ENCODE data around the gene TMEM119. TPM values are rescaled to one million over a fixed set of nuclear protein-coding genes. Genes with fewer than 3 reads are reported as not detected.

TMEM119 gene
- total and polyA plus RNA-seq, 10 of the 15 experiments (the other 5 are each of a cell fraction or from before 2014, with no cell fraction given) = 0.11 to 0.44 (median 0.19) TPM; not detected in 5

DNA sequence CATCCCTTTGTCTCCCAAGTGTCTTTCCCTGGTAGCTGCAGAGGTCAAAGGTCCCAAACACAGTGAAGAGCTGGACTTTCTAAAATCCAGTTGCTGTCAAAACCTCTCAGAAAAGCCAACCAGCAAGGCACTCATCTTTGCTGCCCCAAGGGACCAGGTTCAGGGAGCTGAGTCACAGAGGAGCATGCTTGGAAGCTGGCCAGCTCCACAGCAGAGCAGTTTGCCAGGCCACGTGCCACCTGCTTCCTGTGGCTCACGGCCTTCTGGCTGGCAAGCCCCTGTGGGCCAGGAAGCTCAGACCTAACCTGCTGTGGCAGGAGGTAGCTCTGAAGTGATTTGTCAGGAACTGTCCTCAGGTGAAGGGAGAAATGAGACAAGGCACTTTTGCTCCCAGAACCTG, 31.9 kb downstream of the TMEM119 start (continued):
- TF ChIP-seq, protein P1, sequence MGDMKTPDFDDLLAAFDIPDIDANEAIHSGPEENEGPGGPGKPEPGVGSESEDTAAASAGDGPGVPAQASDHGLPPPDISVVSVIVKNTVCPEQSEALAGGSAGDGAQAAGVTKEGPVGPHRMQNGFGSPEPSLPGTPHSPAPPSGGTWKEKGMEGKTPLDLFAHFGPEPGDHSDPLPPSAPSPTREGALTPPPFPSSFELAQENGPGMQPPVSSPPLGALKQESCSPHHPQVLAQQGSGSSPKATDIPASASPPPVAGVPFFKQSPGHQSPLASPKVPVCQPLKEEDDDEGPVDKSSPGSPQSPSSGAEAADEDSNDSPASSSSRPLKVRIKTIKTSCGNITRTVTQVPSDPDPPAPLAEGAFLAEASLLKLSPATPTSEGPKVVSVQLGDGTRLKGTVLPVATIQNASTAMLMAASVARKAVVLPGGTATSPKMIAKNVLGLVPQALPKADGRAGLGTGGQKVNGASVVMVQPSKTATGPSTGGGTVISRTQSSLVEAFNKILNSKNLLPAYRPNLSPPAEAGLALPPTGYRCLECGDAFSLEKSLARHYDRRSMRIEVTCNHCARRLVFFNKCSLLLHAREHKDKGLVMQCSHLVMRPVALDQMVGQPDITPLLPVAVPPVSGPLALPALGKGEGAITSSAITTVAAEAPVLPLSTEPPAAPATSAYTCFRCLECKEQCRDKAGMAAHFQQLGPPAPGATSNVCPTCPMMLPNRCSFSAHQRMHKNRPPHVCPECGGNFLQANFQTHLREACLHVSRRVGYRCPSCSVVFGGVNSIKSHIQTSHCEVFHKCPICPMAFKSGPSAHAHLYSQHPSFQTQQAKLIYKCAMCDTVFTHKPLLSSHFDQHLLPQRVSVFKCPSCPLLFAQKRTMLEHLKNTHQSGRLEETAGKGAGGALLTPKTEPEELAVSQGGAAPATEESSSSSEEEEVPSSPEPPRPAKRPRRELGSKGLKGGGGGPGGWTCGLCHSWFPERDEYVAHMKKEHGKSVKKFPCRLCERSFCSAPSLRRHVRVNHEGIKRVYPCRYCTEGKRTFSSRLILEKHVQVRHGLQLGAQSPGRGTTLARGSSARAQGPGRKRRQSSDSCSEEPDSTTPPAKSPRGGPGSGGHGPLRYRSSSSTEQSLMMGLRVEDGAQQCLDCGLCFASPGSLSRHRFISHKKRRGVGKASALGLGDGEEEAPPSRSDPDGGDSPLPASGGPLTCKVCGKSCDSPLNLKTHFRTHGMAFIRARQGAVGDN (IDR thresholded peaks at IDR 0.05) = peak; percentile 100
- TF ChIP-seq NR2C1 (IDR thresholded peaks at IDR 0.05) (peak; percentile 56; the same call in 1 of the 2 replicates), BHLHE40 (IDR thresholded peaks at IDR 0.05; ENCODE audit: borderline replicate concordance in 1 of 2, low read depth in 2 of 2, low read length in 1 of 2) (peak; percentile 94 to 96), RELA (IDR thresholded peaks at IDR 0.05; ENCODE audit: borderline replicate concordance, partially characterized antibody) (peak; percentile 27), MEF2B (IDR thresholded peaks at IDR 0.05; ENCODE audit: partially characterized antibody, poor library complexity, severe bottlenecking) (peak; percentile 95), POLR2A (IDR thresholded peaks at IDR 0.05; ENCODE audit: low read depth, low read length) (peak; percentile 71), LARP7 (IDR thresholded peaks at IDR 0.05) (no peak), NR2F1 (conservative IDR thresholded peaks at IDR 0.05) (peak; percentile 91), RELB (IDR thresholded peaks at IDR 0.05; ENCODE audit: low read depth) (peak; percentile 37; the same call in 1 of the 2 replicates), TCF3 (IDR thresholded peaks at IDR 0.05; ENCODE audit: borderline replicate concordance, insufficient read depth, low read depth, low read length) (no peak), IKZF1 (conservative IDR thresholded peaks at IDR 0.05) (peak; percentile 88), CTCF (IDR thresholded peaks at IDR 0.05 in 2 of 3, conservative IDR thresholded peaks at IDR 0.05 in 1 of 3; ENCODE audit: control insufficient read depth in 2 of 3, extremely low read depth in 1 of 3, insufficient read depth in 1 of 3, low read depth in 3 of 3, low read length in 3 of 3) (no peak), TCF7 (IDR thresholded peaks at IDR 0.05; ENCODE audit: borderline replicate concordance) (no peak), EP300 (IDR thresholded peaks at IDR 0.05; ENCODE audit: borderline replicate concordance in 1 of 2, control insufficient read depth in 1 of 2, low read depth in 2 of 2, low read length in 2 of 2) (peak in 1 of 2 experiments; percentile 46; a peak in 2 of 4 replicates), GATAD2B (conservative IDR thresholded peaks at IDR 0.05; ENCODE audit: low read depth) (peak; percentile 81), BACH1 (IDR thresholded peaks at IDR 0.05; ENCODE audit: borderline replicate concordance) (0 out of 2 replicates have a peak, but pooled peaks have one; percentile 56), SMARCA5 (IDR thresholded peaks at IDR 0.05) (no peak), SRF (IDR thresholded peaks at IDR 0.05; ENCODE audit: low read depth in 2 of 2, low read length in 2 of 2) (no peak), BCL11A (IDR thresholded peaks at IDR 0.05; ENCODE audit: low read depth, low read length) (no peak), CHD2 (IDR thresholded peaks at IDR 0.05; ENCODE audit: borderline replicate concordance, low read depth, low read length) (peak; percentile 49; the same call in 1 of the 2 replicates), SIN3A (IDR thresholded peaks at IDR 0.05; ENCODE audit: low read depth, low read length) (no peak)
- TF ChIP-seq, protein P2, sequence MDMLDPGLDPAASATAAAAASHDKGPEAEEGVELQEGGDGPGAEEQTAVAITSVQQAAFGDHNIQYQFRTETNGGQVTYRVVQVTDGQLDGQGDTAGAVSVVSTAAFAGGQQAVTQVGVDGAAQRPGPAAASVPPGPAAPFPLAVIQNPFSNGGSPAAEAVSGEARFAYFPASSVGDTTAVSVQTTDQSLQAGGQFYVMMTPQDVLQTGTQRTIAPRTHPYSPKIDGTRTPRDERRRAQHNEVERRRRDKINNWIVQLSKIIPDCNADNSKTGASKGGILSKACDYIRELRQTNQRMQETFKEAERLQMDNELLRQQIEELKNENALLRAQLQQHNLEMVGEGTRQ (IDR thresholded peaks at IDR 0.05; ENCODE audit: borderline replicate concordance, low read depth, low read length) = peak; percentile 37

All from GM12878 (cell line).